Liver (tissue), 3 donors: Measurements from ENCODE around the gene RPTOR.

Experiments used
- CTCF ChIP-seq: fragments of 150-350 bp; IDR thresholded peaks from 2 replicates; pipeline ENCODE4 v1.5.1; 2017; ENCODE audit warnings: improper control_type of control experiment, low read depth, low read length; ENCODE audit not compliant: missing input control
- FOXA1 ChIP-seq: IDR thresholded peaks from 2 replicates; pipeline ENCODE4 v1.6.1; 2016; ENCODE audit warnings: antibody characterized with exemption
- JUND ChIP-seq, 2 donors: IDR thresholded peaks; 2 replicates each; pipeline ENCODE4 v1.6.1; 2016; ENCODE audit warnings: antibody characterized with exemption in 2 of 2
- RXRA ChIP-seq, 2 donors: IDR thresholded peaks; 2 replicates each; pipeline ENCODE4 v1.6.1; 2017 to 2018; ENCODE audit warnings: antibody characterized with exemption in 2 of 2, mild to moderate bottlenecking in 1 of 2
- SP1 ChIP-seq: IDR thresholded peaks from 2 replicates; pipeline ENCODE4 v1.6.1; 2018; ENCODE audit warnings: antibody characterized with exemption, mild to moderate bottlenecking
- TAF1 ChIP-seq: conservative IDR thresholded peaks from 2 replicates; pipeline ENCODE4 v1.6.1; 2016; ENCODE audit warnings: antibody characterized with exemption, mild to moderate bottlenecking
- YY1 ChIP-seq: IDR thresholded peaks from 2 replicates; pipeline ENCODE4 v1.6.1; 2016; ENCODE audit warnings: antibody characterized with exemption, mild to moderate bottlenecking
- TF ChIP-seq, protein P1 (sequence below): IDR thresholded peaks from 2 replicates; pipeline ENCODE4 v1.6.1; 2016; ENCODE audit warnings: antibody characterized with exemption, mild to moderate bottlenecking
- TF ChIP-seq, protein P2 (sequence below): IDR thresholded peaks from 2 replicates; pipeline ENCODE4 v1.6.1; 2016; ENCODE audit warnings: antibody characterized with exemption
- donor health status: healthy.
- donor health status: healthy.

DNA sequence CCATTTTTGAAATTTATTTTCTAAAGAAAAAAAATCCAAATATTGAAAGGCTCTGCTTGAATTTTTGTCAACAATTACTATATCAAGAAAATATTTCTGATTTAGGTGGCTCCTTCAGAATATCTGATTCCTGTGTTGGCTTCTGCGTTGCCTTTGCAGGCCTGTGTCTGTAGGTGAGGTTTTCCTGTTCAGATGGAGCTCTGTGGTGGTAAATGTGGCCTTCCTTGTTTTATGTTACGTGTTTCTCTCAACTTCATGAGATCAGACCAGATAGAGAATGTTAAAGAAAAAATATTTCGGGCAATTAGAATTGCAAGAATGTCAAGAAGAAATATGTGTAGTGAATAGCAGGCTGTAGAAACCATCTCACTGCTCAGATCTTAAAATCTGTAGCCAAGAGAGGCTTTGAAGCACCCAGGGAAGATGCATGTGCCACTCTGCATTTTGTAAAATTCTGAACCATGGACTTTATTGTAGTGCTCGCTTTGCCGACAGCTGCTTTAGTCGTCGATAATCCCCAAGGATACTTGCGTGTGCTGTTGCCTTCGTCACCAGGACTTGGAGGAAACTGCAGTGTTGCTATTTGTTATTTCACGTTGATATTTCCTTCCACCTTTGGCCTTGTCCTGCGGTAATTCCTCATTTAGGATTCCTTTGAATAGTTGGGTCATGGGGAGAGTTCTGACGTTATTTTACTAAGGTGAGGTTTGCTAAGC is 69.9 kb downstream of the RPTOR start:
- TF ChIP-seq CTCF (no peak), YY1 (no peak), RXRA (IDR thresholded peaks at IDR 0.05) (no peak), JUND (IDR thresholded peaks at IDR 0.05) (no peak), FOXA1 (no peak), SP1 (no peak), TAF1 (no peak)
- TF ChIP-seq, protein P1, sequence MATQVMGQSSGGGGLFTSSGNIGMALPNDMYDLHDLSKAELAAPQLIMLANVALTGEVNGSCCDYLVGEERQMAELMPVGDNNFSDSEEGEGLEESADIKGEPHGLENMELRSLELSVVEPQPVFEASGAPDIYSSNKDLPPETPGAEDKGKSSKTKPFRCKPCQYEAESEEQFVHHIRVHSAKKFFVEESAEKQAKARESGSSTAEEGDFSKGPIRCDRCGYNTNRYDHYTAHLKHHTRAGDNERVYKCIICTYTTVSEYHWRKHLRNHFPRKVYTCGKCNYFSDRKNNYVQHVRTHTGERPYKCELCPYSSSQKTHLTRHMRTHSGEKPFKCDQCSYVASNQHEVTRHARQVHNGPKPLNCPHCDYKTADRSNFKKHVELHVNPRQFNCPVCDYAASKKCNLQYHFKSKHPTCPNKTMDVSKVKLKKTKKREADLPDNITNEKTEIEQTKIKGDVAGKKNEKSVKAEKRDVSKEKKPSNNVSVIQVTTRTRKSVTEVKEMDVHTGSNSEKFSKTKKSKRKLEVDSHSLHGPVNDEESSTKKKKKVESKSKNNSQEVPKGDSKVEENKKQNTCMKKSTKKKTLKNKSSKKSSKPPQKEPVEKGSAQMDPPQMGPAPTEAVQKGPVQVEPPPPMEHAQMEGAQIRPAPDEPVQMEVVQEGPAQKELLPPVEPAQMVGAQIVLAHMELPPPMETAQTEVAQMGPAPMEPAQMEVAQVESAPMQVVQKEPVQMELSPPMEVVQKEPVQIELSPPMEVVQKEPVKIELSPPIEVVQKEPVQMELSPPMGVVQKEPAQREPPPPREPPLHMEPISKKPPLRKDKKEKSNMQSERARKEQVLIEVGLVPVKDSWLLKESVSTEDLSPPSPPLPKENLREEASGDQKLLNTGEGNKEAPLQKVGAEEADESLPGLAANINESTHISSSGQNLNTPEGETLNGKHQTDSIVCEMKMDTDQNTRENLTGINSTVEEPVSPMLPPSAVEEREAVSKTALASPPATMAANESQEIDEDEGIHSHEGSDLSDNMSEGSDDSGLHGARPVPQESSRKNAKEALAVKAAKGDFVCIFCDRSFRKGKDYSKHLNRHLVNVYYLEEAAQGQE, result no peak
- TF ChIP-seq, protein P2, sequence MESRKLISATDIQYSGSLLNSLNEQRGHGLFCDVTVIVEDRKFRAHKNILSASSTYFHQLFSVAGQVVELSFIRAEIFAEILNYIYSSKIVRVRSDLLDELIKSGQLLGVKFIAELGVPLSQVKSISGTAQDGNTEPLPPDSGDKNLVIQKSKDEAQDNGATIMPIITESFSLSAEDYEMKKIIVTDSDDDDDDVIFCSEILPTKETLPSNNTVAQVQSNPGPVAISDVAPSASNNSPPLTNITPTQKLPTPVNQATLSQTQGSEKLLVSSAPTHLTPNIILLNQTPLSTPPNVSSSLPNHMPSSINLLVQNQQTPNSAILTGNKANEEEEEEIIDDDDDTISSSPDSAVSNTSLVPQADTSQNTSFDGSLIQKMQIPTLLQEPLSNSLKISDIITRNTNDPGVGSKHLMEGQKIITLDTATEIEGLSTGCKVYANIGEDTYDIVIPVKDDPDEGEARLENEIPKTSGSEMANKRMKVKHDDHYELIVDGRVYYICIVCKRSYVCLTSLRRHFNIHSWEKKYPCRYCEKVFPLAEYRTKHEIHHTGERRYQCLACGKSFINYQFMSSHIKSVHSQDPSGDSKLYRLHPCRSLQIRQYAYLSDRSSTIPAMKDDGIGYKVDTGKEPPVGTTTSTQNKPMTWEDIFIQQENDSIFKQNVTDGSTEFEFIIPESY, result no peak
